ENCODE measurements around the gene KCNC1.

The KCNC1 gene

GRCh38 chr11:17793642-17794170 lies 59.1 kb downstream of the KCNC1 start:
- no peak for DNase-seq (ENCODE audit: low spot score)

GRCh38 chr11:17794981-17795380 lies 60.4 kb downstream of the KCNC1 start:
- no peak for DNase-seq (ENCODE audit: low spot score)

GRCh38 chr11:17796154-17796553 lies 61.6 kb downstream of the KCNC1 start:
- no peak for DNase-seq (ENCODE audit: low spot score)

- no peak for DNase-seq (ENCODE audit: low spot score)
These were observed 63.7 kb downstream of the KCNC1 start for GRCh38 chr11:17798253-17798652.

GRCh38 chr11:17798716-17799115 lies 64.1 kb downstream of the KCNC1 start:
- DNase-seq (ENCODE audit: low spot score): no peak

- no peak for DNase-seq (ENCODE audit: low spot score)
These were observed 64.6 kb downstream of the KCNC1 start for GRCh38 chr11:17799147-17799546.

- no peak for DNase-seq (ENCODE audit: low spot score)
These were observed 66.6 kb downstream of the KCNC1 start for GRCh38 chr11:17801166-17801565.

GRCh38 chr11:17802491-17802890 lies 67.9 kb downstream of the KCNC1 start:
- DNase-seq (ENCODE audit: low spot score): no peak

- DNase-seq (ENCODE audit: low spot score): no peak
These were observed 69.3 kb downstream of the KCNC1 start for GRCh38 chr11:17803754-17804334.

- DNase-seq (ENCODE audit: low spot score): no peak
These were observed 70.5 kb downstream of the KCNC1 start for GRCh38 chr11:17805043-17805442.

- no peak for DNase-seq (ENCODE audit: low spot score)
These were observed 71.3 kb downstream of the KCNC1 start for GRCh38 chr11:17805873-17806272.

- peak; percentile 60 for DNase-seq (ENCODE audit: low spot score)
These were observed 72.5 kb downstream of the KCNC1 start for GRCh38 chr11:17807034-17807433.

GRCh38 chr11:17810041-17810440 lies 75.5 kb downstream of the KCNC1 start:
- DNase-seq (ENCODE audit: low spot score): no peak

- no peak for DNase-seq (ENCODE audit: low spot score)
These were observed 76.2 kb downstream of the KCNC1 start for GRCh38 chr11:17810746-17811145.

GRCh38 chr11:17811352-17811751 lies 76.8 kb downstream of the KCNC1 start:
- peak; percentile 26 for DNase-seq (ENCODE audit: low spot score)

GRCh38 chr11:17812091-17812864 lies 77.7 kb downstream of the KCNC1 start:
- DNase-seq (ENCODE audit: low spot score): no peak

- no peak for DNase-seq (ENCODE audit: low spot score)
These were observed 78.2 kb downstream of the KCNC1 start for GRCh38 chr11:17812865-17813187.

- DNase-seq (ENCODE audit: low spot score): no peak
These were observed 78.9 kb downstream of the KCNC1 start for GRCh38 chr11:17813391-17814059.

- DNase-seq (ENCODE audit: low spot score): no peak
These were observed 80.0 kb downstream of the KCNC1 start for GRCh38 chr11:17814546-17814945.

- no peak for DNase-seq (ENCODE audit: low spot score)
These were observed 81.8 kb downstream of the KCNC1 start for GRCh38 chr11:17816232-17816931.

- no peak for DNase-seq (ENCODE audit: low spot score)
These were observed 87.2 kb downstream of the KCNC1 start for GRCh38 chr11:17821648-17822400.

GRCh38 chr11:17822401-17822781 lies 87.8 kb downstream of the KCNC1 start:
- no peak for DNase-seq (ENCODE audit: low spot score)

All from ecto neural progenitor cell (in vitro differentiated cells).